ENCODE data around the gene BDH2. TPM values are rescaled to one million over a fixed set of nuclear protein-coding genes. Genes with fewer than 3 reads are reported as not detected.

Gene BDH2
- total RNA-seq, 1 experiment from 2014 or later, result 7.5 TPM

GRCh38 chr4:103085555-103086196 lies 14.0 kb downstream of the BDH2 start:
- no peak for DNase-seq (ENCODE audit: low spot score)

GRCh38 chr4:103079621-103080020 lies 20.0 kb downstream of the BDH2 start:
- DNase-seq (ENCODE audit: low spot score), result no peak

DNA sequence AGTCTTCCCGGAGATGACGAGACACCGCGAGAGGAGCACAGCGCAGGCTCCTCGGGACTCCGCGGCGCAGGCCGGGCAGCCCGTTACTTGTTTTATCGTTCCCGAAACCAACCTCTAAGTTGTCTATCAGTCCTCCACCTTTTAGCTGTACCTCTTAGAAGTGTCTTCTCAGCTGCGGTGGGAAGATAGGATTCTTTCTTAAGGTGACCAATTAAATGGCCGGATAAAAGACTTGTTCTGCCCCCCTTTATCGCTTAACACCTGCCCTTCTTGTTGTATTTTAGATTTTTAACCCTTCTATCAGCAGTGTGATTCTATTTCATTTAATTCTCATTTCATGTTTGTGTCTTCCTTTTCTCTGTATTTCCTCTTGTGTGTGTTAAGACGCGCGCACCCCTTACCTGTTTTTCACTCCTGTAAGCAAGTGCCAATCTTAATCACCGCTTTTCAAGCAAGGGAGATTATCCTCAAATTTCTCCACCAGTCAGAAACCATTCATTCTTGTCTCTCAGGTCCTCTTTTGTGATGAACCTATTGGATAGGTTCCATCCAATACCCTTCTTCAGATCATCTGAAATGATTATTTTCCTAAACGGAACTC lies 22.8 kb downstream of the BDH2 start, which contains the start of gene SLC9B2:
TSS of gene SLC9B2 (minus strand) at position 15 of the 601 bp plus-strand sequence. CDS start 9,211 bp downstream, outside the sequence.
- peak; percentile 16 for DNase-seq (ENCODE audit: low spot score)

- DNase-seq (ENCODE audit: low spot score), result peak; percentile 41
Measured at GRCh38 chr4:103075894-103076746, 23.5 kb downstream of the BDH2 start.

- peak; percentile 19 for DNase-seq (ENCODE audit: low spot score)
Measured at GRCh38 chr4:103075435-103075893, 24.2 kb downstream of the BDH2 start.

DNA sequence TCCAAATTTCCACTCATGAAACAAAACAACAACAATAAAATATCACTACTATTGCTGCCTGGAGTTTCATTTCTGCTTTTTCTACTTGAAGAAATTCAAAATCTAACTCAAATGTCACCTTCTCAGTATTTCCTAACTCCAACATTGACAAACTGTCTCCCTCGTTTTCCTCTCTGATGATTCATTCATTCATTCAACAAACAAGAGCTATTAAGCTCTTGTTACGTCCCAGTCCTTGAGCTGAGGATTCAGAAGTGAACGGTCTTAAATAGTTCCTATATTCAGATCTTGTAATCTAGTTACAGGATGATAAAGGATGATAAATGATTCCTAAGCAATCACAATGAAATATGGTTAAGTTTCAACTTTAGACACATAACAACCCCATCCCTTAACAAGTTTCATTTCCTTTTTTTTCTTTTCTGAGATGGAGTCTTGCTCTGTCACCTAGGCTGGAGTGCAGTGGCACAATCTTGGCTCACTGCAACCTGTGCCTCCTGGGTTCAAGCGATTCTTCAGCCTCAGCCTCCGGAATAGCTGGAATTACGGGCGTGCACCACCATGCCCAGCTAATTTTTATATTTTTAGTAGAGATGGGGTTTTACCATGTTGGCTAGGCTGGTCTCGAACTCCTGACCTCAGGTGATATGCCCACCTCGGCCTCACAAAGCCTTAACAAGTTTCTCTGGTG lies 24.7 kb downstream of the BDH2 start:
- no peak for DNase-seq (ENCODE audit: low spot score)

GRCh38 chr4:103073792-103074438 lies 25.7 kb downstream of the BDH2 start:
- no peak for DNase-seq (ENCODE audit: low spot score)

DNA sequence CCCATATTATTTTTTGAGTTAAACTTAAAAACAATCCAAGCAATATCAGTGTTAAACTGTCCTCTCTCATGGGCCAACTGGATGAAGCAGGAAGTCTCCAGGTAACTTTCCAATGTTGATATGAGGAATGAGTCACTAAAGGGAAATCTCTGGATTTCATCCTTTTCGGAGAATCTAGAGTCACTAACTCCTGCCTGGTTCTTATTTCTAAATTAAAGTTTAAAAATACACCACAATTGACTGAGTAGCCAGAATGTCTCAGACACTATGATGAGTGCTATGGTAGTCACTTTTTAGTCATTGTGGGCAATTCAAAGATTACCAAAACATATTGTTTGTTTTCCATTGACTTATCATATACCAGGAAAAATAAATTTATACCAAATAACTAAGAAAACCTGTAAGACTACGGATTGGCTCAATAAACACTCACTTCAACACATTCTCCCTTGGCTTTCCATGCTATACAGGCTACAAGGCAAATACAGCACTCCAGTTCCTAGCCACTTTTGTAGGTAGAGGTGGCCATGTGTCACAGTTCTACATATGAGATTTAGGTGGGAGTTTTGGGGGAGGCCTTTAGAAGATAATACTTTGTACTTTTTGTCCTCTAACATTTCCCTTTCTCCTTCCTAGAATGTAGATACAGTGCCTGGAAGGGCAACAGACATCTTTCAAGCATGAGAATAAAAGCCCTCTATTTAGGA lies 31.6 kb downstream of the BDH2 start:
- no peak for DNase-seq (ENCODE audit: low spot score)

- DNase-seq (ENCODE audit: low spot score), result no peak
Measured at GRCh38 chr4:103060453-103061148, 39.0 kb downstream of the BDH2 start.

DNA sequence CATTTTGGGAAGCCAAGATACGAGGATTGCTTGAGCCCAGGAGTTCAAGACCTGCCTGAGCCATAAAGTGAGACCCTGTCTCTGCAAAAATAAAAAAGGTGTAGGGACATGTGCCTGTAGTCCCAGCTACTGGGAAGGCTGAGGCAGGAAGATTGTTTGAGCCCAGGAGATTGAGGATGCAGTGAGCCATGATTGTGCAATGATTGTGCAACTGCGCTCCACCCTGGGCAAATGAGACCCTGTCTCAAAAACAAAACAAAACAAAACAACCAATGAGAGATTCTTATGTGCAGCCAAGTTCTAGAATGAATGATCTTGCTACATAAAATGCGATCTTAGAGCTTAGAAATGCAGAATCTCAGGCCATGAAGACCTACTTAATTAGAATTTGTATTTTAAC lies 45.6 kb downstream of the BDH2 start:
- no peak for DNase-seq (ENCODE audit: low spot score)

GRCh38 chr4:103052779-103053178 lies 46.9 kb downstream of the BDH2 start:
- no peak for DNase-seq (ENCODE audit: low spot score)

DNA sequence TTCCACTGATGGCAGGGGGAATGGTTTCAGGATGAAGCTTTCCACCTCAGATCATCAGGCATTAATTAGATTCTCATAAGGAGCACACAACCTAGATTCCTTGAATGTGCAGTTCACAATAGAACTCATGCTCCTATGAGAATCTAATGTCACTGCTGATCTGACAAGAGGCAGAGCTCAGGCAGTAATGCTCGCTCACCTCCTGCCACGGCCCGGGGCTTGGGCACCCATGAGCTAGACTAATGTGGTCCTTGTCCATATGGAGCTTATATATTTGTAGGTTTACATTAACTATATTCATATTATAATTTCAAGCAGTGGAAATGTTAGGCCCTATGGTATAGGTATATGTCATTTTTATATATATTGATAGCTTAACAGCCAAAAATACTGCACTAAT lies 47.5 kb downstream of the BDH2 start:
- no peak for DNase-seq (ENCODE audit: low spot score)

DNA sequence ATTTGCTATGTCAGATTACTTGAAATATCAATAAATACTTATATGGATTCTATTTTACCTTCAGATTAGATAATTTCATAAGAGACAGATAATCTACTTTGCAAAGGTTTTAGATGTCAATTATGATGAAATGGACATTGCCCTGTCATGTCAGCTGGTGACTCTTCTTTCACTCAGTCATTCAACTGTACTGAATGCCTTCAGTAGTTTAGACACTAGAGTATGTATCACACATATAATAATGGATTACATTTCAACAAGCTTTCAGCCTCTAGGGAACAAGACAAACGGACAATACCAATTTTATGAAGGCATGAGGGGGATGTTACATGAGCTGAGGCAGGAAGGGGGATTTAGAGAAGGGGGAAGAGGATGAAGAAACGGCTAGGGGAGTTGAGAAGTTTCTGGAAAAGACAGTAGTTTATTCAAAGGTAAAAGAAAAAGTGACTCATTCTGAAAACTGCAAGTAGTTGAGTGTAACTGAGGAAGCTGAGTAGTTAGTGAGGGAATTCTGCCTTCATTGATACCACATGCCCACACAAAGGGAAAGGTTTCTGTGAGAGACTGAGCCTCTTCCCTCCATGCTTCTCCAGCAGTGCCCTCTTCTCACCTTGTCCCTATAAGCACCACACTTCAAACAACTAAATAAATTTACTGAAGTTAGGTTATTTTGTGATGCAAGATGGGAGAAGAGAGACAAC lies 48.7 kb downstream of the BDH2 start:
- DNase-seq (ENCODE audit: low spot score), result no peak

DNA sequence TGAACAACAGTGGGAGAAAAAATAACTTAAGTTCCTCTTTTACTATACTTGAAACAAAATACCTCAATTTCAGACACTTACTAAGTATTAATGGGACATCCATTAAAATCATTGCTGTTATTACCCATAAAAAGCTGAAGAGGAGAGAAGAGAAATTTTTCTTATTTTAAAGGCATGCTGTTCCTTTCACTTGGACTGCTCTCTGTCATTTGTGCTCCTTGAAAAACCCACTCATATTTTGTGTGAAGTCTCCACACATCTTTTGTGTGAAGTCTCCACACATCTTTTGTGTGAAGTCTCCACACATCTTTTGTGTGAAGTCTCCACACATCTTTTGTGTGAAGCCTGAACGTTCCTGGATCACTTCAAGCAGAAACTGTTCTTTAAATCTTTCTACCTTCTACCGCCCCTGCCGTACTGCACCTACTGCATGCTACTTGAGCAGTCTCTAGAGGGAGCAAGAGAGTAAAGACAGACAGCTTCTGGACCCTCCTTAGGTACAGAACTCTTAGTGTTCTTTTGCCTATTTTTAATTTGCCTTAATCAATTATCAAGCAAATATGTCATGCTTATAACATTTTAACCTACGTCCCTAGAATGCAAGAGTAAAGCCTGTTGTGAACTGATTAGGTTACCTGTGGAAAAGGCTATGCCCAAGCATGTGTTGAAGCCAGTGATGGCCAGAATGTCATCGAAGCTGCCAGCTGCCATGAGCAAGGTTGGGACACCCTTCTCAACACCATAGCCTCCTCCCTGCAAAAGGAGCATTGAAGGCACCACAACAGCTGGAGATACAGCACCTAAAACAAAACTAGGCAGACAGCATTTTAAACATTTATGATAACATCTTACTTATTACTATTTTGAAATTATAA lies 53.0 kb downstream of the BDH2 start:
- peak; percentile 66 for DNase-seq (ENCODE audit: low spot score)

DNA sequence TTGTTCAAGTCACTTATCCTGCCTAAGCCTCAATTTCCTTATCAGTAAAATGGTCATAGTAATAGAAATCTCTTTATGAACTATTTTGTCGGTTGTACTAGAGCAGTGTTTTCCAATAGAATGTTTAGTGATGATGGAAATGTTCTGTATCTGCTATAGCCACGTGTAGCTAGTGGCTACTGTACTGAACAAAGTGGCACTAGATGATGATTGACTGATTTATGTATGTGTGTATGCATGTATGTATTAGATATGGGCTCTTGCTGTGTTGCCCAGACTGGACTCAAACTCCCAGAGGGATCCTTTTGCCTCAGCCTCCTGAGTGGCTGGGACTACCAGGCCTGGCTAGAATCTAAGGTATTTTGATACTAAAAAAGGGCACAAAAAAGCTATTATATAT lies 55.5 kb downstream of the BDH2 start:
- DNase-seq (ENCODE audit: low spot score), result no peak

DNA sequence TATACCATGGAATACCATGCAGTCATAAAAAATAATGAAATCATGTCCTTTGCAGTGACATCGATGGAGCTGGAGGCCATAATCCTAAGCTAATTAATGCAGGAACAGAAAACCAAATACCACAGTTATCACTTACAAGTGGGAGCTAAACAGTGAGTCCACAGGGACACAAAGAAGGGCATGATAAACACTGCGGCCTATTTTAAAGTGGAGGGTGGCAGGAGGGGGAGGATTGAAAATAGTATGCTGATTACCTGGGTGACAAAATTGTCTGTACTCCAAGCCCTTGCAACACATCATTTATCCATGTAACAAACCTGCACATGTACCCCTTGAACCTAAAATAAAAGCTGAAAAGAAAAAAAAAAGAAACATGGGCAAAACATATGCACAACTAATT lies 63.5 kb downstream of the BDH2 start:
- DNase-seq (ENCODE audit: low spot score), result no peak

- peak; percentile 80 for DNase-seq (ENCODE audit: low spot score)
Measured at GRCh38 chr4:103032574-103032973, 67.1 kb downstream of the BDH2 start.

DNA sequence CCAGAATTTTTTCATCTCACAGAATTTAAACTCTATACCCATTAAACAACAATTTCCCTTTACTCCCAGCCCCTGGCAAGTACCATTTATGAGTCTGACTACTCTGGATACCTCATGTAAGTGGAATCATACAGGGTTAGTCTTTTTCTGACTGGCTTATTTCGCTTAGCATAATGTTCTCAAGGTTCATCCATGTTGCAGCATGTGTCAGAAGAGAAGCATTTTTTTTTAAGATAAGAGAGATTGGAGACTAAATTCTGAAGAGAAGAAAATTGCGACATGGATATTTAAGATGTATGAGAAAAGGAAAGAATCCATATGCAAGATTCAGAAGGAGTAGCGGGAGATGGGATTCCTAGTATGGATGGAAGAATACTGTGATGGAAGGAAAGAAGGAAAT lies 68.8 kb downstream of the BDH2 start:
- DNase-seq (ENCODE audit: low spot score), result no peak

All from HT-29 (cell line).